ENCODE measurements around the gene FUT1. TPM values are rescaled to one million over a fixed set of nuclear protein-coding genes. Genes with fewer than 3 reads are reported as not detected.

Gene FUT1
- total and polyA plus RNA-seq, 10 of the 15 experiments (the other 5 are each of a cell fraction or from before 2014, with no cell fraction given) = 0.01 TPM; not detected in 9

- TF ChIP-seq ZBTB40 (IDR thresholded peaks at IDR 0.05; ENCODE audit: borderline replicate concordance) (peak; percentile 62; the same call in 1 of the 2 replicates), IKZF1 (conservative IDR thresholded peaks at IDR 0.05) (peak; percentile 97), CHD4 (IDR thresholded peaks at IDR 0.05) (no peak), FOS (IDR thresholded peaks at IDR 0.05; ENCODE audit: borderline replicate concordance, extremely low read depth, insufficient read length) (peak; percentile 84), BCL11A (IDR thresholded peaks at IDR 0.05; ENCODE audit: low read depth, low read length) (no peak), CHD1 (IDR thresholded peaks at IDR 0.05; ENCODE audit: low read depth, low read length) (no peak), MAX (IDR thresholded peaks at IDR 0.05; ENCODE audit: low read depth, low read length) (no peak), ZNF622 (IDR thresholded peaks at IDR 0.05) (no peak), BRCA1 (IDR thresholded peaks at IDR 0.05; ENCODE audit: low read depth, low read length) (no peak), NFYA (IDR thresholded peaks at IDR 0.05; ENCODE audit: borderline replicate concordance, low read depth, low read length) (peak; percentile 60), BHLHE40 (IDR thresholded peaks at IDR 0.05; ENCODE audit: borderline replicate concordance in 1 of 2, low read depth in 2 of 2, low read length in 1 of 2) (peak; percentile 73 to 87), EP300 (IDR thresholded peaks at IDR 0.05; ENCODE audit: borderline replicate concordance in 1 of 2, control insufficient read depth in 1 of 2, low read depth in 2 of 2, low read length in 2 of 2) (no peak), CBX5 (IDR thresholded peaks at IDR 0.05; ENCODE audit: low read depth) (no peak), NR2C2 (IDR thresholded peaks at IDR 0.05; ENCODE audit: borderline replicate concordance, control insufficient read depth, insufficient read length, low read depth) (no peak), GATAD2B (conservative IDR thresholded peaks at IDR 0.05; ENCODE audit: low read depth) (0 out of 2 replicates have a peak, but pooled peaks have one; percentile 50), REST (IDR thresholded peaks at IDR 0.05; ENCODE audit: low read depth, low read length) (no peak), IRF4 (IDR thresholded peaks at IDR 0.05; ENCODE audit: low read depth, low read length) (no peak), MEF2A (IDR thresholded peaks at IDR 0.05; ENCODE audit: insufficient read depth, low read depth, low read length) (0 out of 2 replicates have a peak, but pooled peaks have one; percentile 30), SMARCA5 (IDR thresholded peaks at IDR 0.05) (no peak; the same call in 1 of the 2 replicates), IRF5 (IDR thresholded peaks at IDR 0.05; ENCODE audit: borderline replicate concordance) (no peak)
These were observed 31.7 kb downstream of the FUT1 start (continued) for GRCh38 chr19:48720613-48721296.

All from GM12878 (cell line).